Activated naive CD4-positive, alpha-beta T cell treated with anti-CD3 and anti-CD28 coated beads, Interleukin-2, amount 50 U/mL, for 24 hours (primary cell): ENCODE data around the gene EMC8.

Experiments used
- H3K27ac Mint-ChIP-seq: one replicate; pipeline ENCODE4 v1.8.0; 2021; ENCODE audit warnings: mild to moderate bottlenecking, mixed read lengths
- H3K27me3 Mint-ChIP-seq: one replicate; pipeline ENCODE4 v1.8.0; 2021; ENCODE audit warnings: mixed read lengths
- H3K36me3 Mint-ChIP-seq: one replicate; pipeline ENCODE4 v1.8.0; 2021; ENCODE audit warnings: mixed read lengths
- H3K4me1 Mint-ChIP-seq: one replicate; pipeline ENCODE4 v1.8.0; 2021; ENCODE audit warnings: mixed read lengths
- H3K4me3 Mint-ChIP-seq: one replicate; pipeline ENCODE4 v1.8.0; 2021; ENCODE audit warnings: mild to moderate bottlenecking, mixed read lengths
- H3K9me3 Mint-ChIP-seq: one replicate; pipeline ENCODE4 v1.8.0; 2021; ENCODE audit warnings: mixed read lengths

Gene EMC8

GRCh38 chr16:85763616-85764015, 35.7 kb downstream of the EMC8 start:
- H3K9me3 Mint-ChIP-seq = no peaks in the 10 kb centered on the region
- H3K4me1 Mint-ChIP-seq = peaks cover 8% of the 10 kb centered on the region
- no peaks in the 10 kb centered on the region for H3K36me3 Mint-ChIP-seq
- peaks cover 3% of the 10 kb centered on the region for H3K27me3 Mint-ChIP-seq
- H3K4me3 Mint-ChIP-seq = no peak overlapping the region
- no peak overlapping the region for H3K27ac Mint-ChIP-seq

GRCh38 chr16:85762970-85763369, 36.4 kb downstream of the EMC8 start:
- Mint-ChIP-seq H3K4me1 (peaks cover 8% of the 10 kb centered on the region), H3K36me3 (no peaks in the 10 kb centered on the region), H3K27me3 (peaks cover 3% of the 10 kb centered on the region), H3K9me3 (no peaks in the 10 kb centered on the region), H3K27ac (no peak overlapping the region), H3K4me3 (no peak overlapping the region)

GRCh38 chr16:85761861-85762260, 37.5 kb downstream of the EMC8 start:
- peaks cover 3% of the 10 kb centered on the region for H3K27me3 Mint-ChIP-seq
- H3K36me3 Mint-ChIP-seq = no peaks in the 10 kb centered on the region
- H3K4me1 Mint-ChIP-seq = peaks cover 8% of the 10 kb centered on the region
- H3K9me3 Mint-ChIP-seq = no peaks in the 10 kb centered on the region
- no peak overlapping the region for H3K4me3 Mint-ChIP-seq
- no peak overlapping the region for H3K27ac Mint-ChIP-seq

GRCh38 chr16:85759631-85760419, 39.5 kb downstream of the EMC8 start:
- Mint-ChIP-seq H3K4me3 (no peak overlapping the region), H3K36me3 (no peaks in the 10 kb centered on the region), H3K27me3 (peaks cover 3% of the 10 kb centered on the region), H3K27ac (no peak overlapping the region), H3K9me3 (no peaks in the 10 kb centered on the region), H3K4me1 (peaks cover 8% of the 10 kb centered on the region)

- Mint-ChIP-seq H3K9me3 (no peaks in the 10 kb centered on the region), H3K27me3 (peaks cover 3% of the 10 kb centered on the region), H3K36me3 (no peaks in the 10 kb centered on the region), H3K27ac (no peak overlapping the region), H3K4me1 (peaks cover 8% of the 10 kb centered on the region), H3K4me3 (peak overlapping the region; percentile 30)
Observed at GRCh38 chr16:85759136-85759535, 40.2 kb downstream of the EMC8 start.

GRCh38 chr16:85757341-85757822, 42.0 kb downstream of the EMC8 start:
- no peak overlapping the region for H3K4me3 Mint-ChIP-seq
- no peak overlapping the region for H3K27ac Mint-ChIP-seq
- H3K36me3 Mint-ChIP-seq = no peaks in the 10 kb centered on the region
- H3K9me3 Mint-ChIP-seq = no peaks in the 10 kb centered on the region
- H3K27me3 Mint-ChIP-seq = peaks cover 7% of the 10 kb centered on the region
- H3K4me1 Mint-ChIP-seq = peaks cover 8% of the 10 kb centered on the region

- Mint-ChIP-seq H3K27ac (no peak overlapping the region), H3K27me3 (peaks cover 10% of the 10 kb centered on the region), H3K4me3 (no peak overlapping the region), H3K9me3 (no peaks in the 10 kb centered on the region), H3K4me1 (peaks cover 8% of the 10 kb centered on the region), H3K36me3 (no peaks in the 10 kb centered on the region)
Observed at GRCh38 chr16:85755929-85756768, 43.2 kb downstream of the EMC8 start.

- H3K27me3 Mint-ChIP-seq = peaks cover 14% of the 10 kb centered on the region
- no peak overlapping the region for H3K4me3 Mint-ChIP-seq
- no peaks in the 10 kb centered on the region for H3K36me3 Mint-ChIP-seq
- H3K27ac Mint-ChIP-seq = no peak overlapping the region
- no peaks in the 10 kb centered on the region for H3K9me3 Mint-ChIP-seq
- peaks cover 13% of the 10 kb centered on the region for H3K4me1 Mint-ChIP-seq
Observed at GRCh38 chr16:85754413-85754812, 44.9 kb downstream of the EMC8 start.

GRCh38 chr16:85753976-85754375, 45.4 kb downstream of the EMC8 start:
- Mint-ChIP-seq H3K9me3 (no peaks in the 10 kb centered on the region), H3K4me1 (peaks cover 9% of the 10 kb centered on the region), H3K36me3 (no peaks in the 10 kb centered on the region), H3K27ac (no peak overlapping the region), H3K27me3 (peaks cover 11% of the 10 kb centered on the region), H3K4me3 (no peak overlapping the region)

GRCh38 chr16:85753559-85753958, 45.8 kb downstream of the EMC8 start:
- Mint-ChIP-seq H3K27ac (no peak overlapping the region), H3K27me3 (peaks cover 12% of the 10 kb centered on the region), H3K4me1 (peaks cover 5% of the 10 kb centered on the region), H3K9me3 (no peaks in the 10 kb centered on the region), H3K4me3 (no peak overlapping the region), H3K36me3 (no peaks in the 10 kb centered on the region)

- Mint-ChIP-seq H3K27me3 (peaks cover 16% of the 10 kb centered on the region), H3K36me3 (no peaks in the 10 kb centered on the region), H3K9me3 (no peaks in the 10 kb centered on the region), H3K4me1 (peaks cover 5% of the 10 kb centered on the region), H3K27ac (no peak overlapping the region), H3K4me3 (no peak overlapping the region)
Observed at GRCh38 chr16:85752511-85753420, 46.6 kb downstream of the EMC8 start.

- Mint-ChIP-seq H3K36me3 (no peaks in the 10 kb centered on the region), H3K27me3 (peaks cover 16% of the 10 kb centered on the region), H3K4me1 (peaks cover 10% of the 10 kb centered on the region), H3K4me3 (peak overlapping the region; percentile 47), H3K9me3 (no peaks in the 10 kb centered on the region), H3K27ac (no peak overlapping the region)
Observed at GRCh38 chr16:85751698-85752501, 47.4 kb downstream of the EMC8 start.

GRCh38 chr16:85750827-85751697, 48.3 kb downstream of the EMC8 start, which contains the start of gene C16orf74:
Gene C16orf74 (minus strand): TSS chr16:85751096. CDS start chr16:85735217, 15,879 bp downstream.
- Mint-ChIP-seq H3K4me1 (peaks cover 10% of the 10 kb centered on the region), H3K4me3 (peak within 1 kb of the TSS; percentile 82), H3K27ac (no peak within 1 kb of the TSS), H3K27me3 (peaks cover 16% of the 10 kb centered on the region), H3K36me3 (no peaks in the 10 kb centered on the region), H3K9me3 (no peaks in the 10 kb centered on the region)
